ENCODE data around the gene SYT1.

- no peak for TF ChIP-seq ESRRG (CRISPR knock-in tag; IDR thresholded peaks at IDR 0.05)
- no peak for TF ChIP-seq PATZ1 (CRISPR knock-in tag; IDR thresholded peaks at IDR 0.05; ENCODE audit: borderline replicate concordance)
- no peak for TF ChIP-seq ZFP3 (CRISPR knock-in tag; IDR thresholded peaks at IDR 0.05)
- no peak for TF ChIP-seq TSHZ2 (CRISPR knock-in tag; IDR thresholded peaks at IDR 0.05)
Observed at GRCh38 chr12:79366374-79366773, 501.8 kb downstream of the SYT1 start.

All from SK-N-SH treated with all-trans-retinoic acid at 6 μM for 48 hours (cell line).